Neural cell (in vitro differentiated cells): ENCODE measurements around the gene ZNF507. TPM values are rescaled to one million over a fixed set of nuclear protein-coding genes. Genes with fewer than 3 reads are reported as not detected.

Source experiments
- H2AFZ ChIP-seq: fragments of 200-600, 300-800 bp; sonication (generic), shearing (Covaris generic); 2 replicates; pipeline ENCODE4 v1.6.0; 2014; ENCODE audit warnings: low read depth, mild to moderate bottlenecking, antibody characterized with exemption, low read length, moderate library complexity
- H3F3A ChIP-seq: fragments of 200-600 bp; shearing (Covaris generic); 2 replicates; pipeline ENCODE4 v1.6.1; 2016; ENCODE audit warnings: mild to moderate bottlenecking, moderate library complexity, mixed read lengths, antibody characterized with exemption, low read length; ENCODE audit not compliant: insufficient read depth, poor library complexity, severe bottlenecking
- H3K27ac ChIP-seq: fragments of 200-600, 300-800 bp; sonication (generic), shearing (Covaris generic); 2 replicates; pipeline ENCODE4 v1.5.1; 2014; ENCODE audit warnings: mild to moderate bottlenecking, low read length, moderate library complexity
- H3K27me3 ChIP-seq: fragments of 300-800, 200-600 bp; sonication (generic), shearing (Covaris generic); 2 replicates; pipeline ENCODE4 v1.6.0; 2014; ENCODE audit warnings: mild to moderate bottlenecking, low read depth, low read length, moderate library complexity; ENCODE audit not compliant: insufficient read depth
- H3K36me3 ChIP-seq: fragments of 300-800, 200-600 bp; sonication (generic), shearing (Covaris generic); 2 replicates; pipeline ENCODE4 v1.5.1; 2014; ENCODE audit warnings: mild to moderate bottlenecking, antibody characterized with exemption, low read length, moderate library complexity; ENCODE audit not compliant: insufficient read depth
- H3K4me2 ChIP-seq: fragments of 300-800, 200-600 bp; sonication (generic), shearing (Covaris generic); 2 replicates; pipeline ENCODE4 v1.6.0; 2014; ENCODE audit warnings: mild to moderate bottlenecking, low read length
- H3K4me3 ChIP-seq: fragments of 300-800, 200-600 bp; sonication (generic), shearing (Covaris generic); 2 replicates; pipeline ENCODE4 v1.5.1; 2014; ENCODE audit warnings: mild to moderate bottlenecking, low read length, moderate library complexity
- H3K79me2 ChIP-seq: fragments of 200-600 bp; shearing (Covaris generic); replicated peaks from 2 replicates; pipeline ENCODE4 v1.6.0; 2014; ENCODE audit warnings: mild to moderate bottlenecking, low read length, moderate library complexity; ENCODE audit not compliant: insufficient read depth
- H3K9ac ChIP-seq: fragments of 300-800, 200-600 bp; sonication (generic), shearing (Covaris generic); 2 replicates; pipeline ENCODE4 v1.6.1; 2016; ENCODE audit warnings: mild to moderate bottlenecking, low read length, mixed read lengths
- H3K9me2 ChIP-seq: fragments of 200-600 bp; shearing (Covaris generic); 2 replicates; pipeline ENCODE4 v1.6.1; 2016; ENCODE audit warnings: mild to moderate bottlenecking, low read length, mixed read lengths; ENCODE audit not compliant: insufficient read depth
- H3K9me3 ChIP-seq: fragments of 200-600, 300-800 bp; sonication (generic), shearing (Covaris generic); 2 replicates; pipeline ENCODE4 v1.6.1; 2016; ENCODE audit warnings: mild to moderate bottlenecking, mixed run types, low read length, moderate library complexity, mixed read lengths
- H4K20me1 ChIP-seq: fragments of 200-600 bp; shearing (Covaris generic); 2 replicates; pipeline ENCODE4 v1.6.1; 2016; ENCODE audit warnings: mild to moderate bottlenecking, mixed run types; ENCODE audit not compliant: insufficient read depth
- EP300 ChIP-seq: fragments of 450-650 bp; conservative IDR thresholded peaks from 2 replicates; pipeline ENCODE4 v1.6.1; 2014; ENCODE audit warnings: antibody characterized with exemption, mild to moderate bottlenecking, moderate library complexity; ENCODE audit not compliant: poor library complexity, severe bottlenecking
- EZH2 ChIP-seq: fragments of 200-600, 300-800 bp; shearing (Covaris generic), sonication (generic); IDR thresholded peaks from 2 replicates; pipeline ENCODE4 v1.6.1; 2014; ENCODE audit warnings: antibody characterized with exemption, low read length, borderline replicate concordance, mild to moderate bottlenecking; ENCODE audit not compliant: insufficient read depth, poor library complexity, severe bottlenecking
- MXI1 ChIP-seq: fragments of 450-650 bp; conservative IDR thresholded peaks from 2 replicates; pipeline ENCODE4 v1.6.1; 2014; ENCODE audit warnings: antibody characterized with exemption, mild to moderate bottlenecking; ENCODE audit not compliant: poor library complexity, severe bottlenecking
- POLR2AphosphoS5 ChIP-seq: IDR thresholded peaks from 2 replicates; pipeline ENCODE4 v1.6.1; 2012
- RAD21 ChIP-seq: fragments of 450-650 bp; conservative IDR thresholded peaks from 2 replicates; pipeline ENCODE4 v1.6.1; 2014; ENCODE audit warnings: antibody characterized with exemption, mild to moderate bottlenecking, moderate library complexity
- SMC3 ChIP-seq: fragments of 450-650 bp; conservative IDR thresholded peaks from 2 replicates; pipeline ENCODE4 v1.6.1; 2014; ENCODE audit warnings: antibody characterized with exemption, mild to moderate bottlenecking, moderate library complexity; ENCODE audit not compliant: poor library complexity
- TAF1 ChIP-seq: IDR thresholded peaks from 2 replicates; pipeline ENCODE4 v1.6.1; 2012; ENCODE audit warnings: low read depth
- polyA plus RNA-seq: library from polyadenylated mRNA; depleted of rRNA; stranded (reverse); fragments of >200 nt; gene quantifications from 2 replicates; pipeline ENCODE4 v1.2.3, GENCODE V29; 2014
- TF ChIP-seq, protein P1 (sequence below): fragments of 450-650 bp; IDR thresholded peaks from 2 replicates; pipeline ENCODE4 v1.5.1; 2014; ENCODE audit warnings: antibody characterized with exemption, mild to moderate bottlenecking, moderate library complexity; ENCODE audit not compliant: poor library complexity, severe bottlenecking
- TF ChIP-seq, protein P2 (sequence below): IDR thresholded peaks from 2 replicates; pipeline ENCODE4 v1.6.1; 2012; ENCODE audit warnings: borderline replicate concordance

The ZNF507 gene
- polyA plus RNA-seq, 1 donor from 2014 or later: 9.9 TPM

DNA sequence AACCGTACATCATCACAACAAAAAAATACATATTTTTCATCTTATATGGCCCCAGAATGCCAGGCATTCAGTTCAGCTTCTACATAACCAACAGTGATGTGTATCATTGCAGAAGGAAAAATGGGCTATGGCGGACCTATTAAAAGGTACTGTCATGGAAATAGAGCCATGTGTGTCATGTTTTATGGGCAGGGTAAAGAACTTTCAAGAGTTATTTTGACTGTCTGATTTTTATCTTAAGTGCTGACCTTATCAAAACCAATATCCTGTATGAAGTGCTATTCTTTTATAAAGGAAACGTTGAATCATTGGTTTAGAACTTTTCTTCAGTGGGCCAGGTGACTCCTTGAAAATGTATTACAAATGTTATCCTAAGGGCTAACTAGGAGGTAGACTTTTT is 9.9 kb downstream of the ZNF507 start:
- peaks cover 17% of the 10 kb centered on the region for H3K36me3 ChIP-seq
- H3K4me3 ChIP-seq: no peak overlapping the region
- TF ChIP-seq, protein P1, sequence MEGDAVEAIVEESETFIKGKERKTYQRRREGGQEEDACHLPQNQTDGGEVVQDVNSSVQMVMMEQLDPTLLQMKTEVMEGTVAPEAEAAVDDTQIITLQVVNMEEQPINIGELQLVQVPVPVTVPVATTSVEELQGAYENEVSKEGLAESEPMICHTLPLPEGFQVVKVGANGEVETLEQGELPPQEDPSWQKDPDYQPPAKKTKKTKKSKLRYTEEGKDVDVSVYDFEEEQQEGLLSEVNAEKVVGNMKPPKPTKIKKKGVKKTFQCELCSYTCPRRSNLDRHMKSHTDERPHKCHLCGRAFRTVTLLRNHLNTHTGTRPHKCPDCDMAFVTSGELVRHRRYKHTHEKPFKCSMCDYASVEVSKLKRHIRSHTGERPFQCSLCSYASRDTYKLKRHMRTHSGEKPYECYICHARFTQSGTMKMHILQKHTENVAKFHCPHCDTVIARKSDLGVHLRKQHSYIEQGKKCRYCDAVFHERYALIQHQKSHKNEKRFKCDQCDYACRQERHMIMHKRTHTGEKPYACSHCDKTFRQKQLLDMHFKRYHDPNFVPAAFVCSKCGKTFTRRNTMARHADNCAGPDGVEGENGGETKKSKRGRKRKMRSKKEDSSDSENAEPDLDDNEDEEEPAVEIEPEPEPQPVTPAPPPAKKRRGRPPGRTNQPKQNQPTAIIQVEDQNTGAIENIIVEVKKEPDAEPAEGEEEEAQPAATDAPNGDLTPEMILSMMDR: no peak
- TF ChIP-seq TAF1 (no peak), RAD21 (no peak), MXI1 (no peak)
- no peaks in the 10 kb centered on the region for H3K79me2 ChIP-seq
- no peak overlapping the region for H2AFZ ChIP-seq
- H4K20me1 ChIP-seq: no peaks in the 10 kb centered on the region
- H3K27ac ChIP-seq: no peak overlapping the region
- H3F3A ChIP-seq: no peaks in the 10 kb centered on the region
- H3K4me2 ChIP-seq: no peak overlapping the region
- H3K27me3 ChIP-seq: no peaks in the 10 kb centered on the region
- no peak overlapping the region for H3K9ac ChIP-seq
- H3K9me2 ChIP-seq: no peaks in the 10 kb centered on the region
- H3K9me3 ChIP-seq: no peaks in the 10 kb centered on the region

DNA sequence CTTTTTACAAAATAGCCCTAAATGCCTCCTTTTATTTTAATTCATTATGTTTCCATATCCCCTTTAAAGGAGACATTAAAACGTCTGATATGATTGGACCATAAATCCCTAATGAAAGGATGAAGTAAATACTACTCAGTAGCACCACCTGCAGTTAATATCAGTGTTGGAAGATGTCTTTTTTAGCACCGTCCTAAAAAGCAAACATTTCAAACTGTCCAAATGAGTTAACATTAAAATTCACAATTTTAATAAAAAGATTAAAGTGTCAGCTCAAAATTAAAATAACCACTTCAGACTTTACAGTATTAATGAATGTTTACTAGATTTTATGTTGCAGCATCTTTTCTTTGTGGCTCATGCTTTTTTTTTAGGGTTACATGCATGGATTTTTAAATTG is 12.3 kb downstream of the ZNF507 start:
- H3K9me3 ChIP-seq: no peaks in the 10 kb centered on the region
- no peak overlapping the region for H3K4me2 ChIP-seq
- H3K27ac ChIP-seq: no peak overlapping the region
- H2AFZ ChIP-seq: no peak overlapping the region
- H3F3A ChIP-seq: no peaks in the 10 kb centered on the region
- H3K4me3 ChIP-seq: no peak overlapping the region
- no peak for TF ChIP-seq POLR2AphosphoS5
- TF ChIP-seq, protein P1: peak; percentile 59
- TF ChIP-seq RAD21: peak; percentile 55
- no peak for TF ChIP-seq EZH2
- TF ChIP-seq TAF1: no peak
- TF ChIP-seq MXI1: no peak
- peak; percentile 68 for TF ChIP-seq SMC3
- no peak for TF ChIP-seq EP300
- TF ChIP-seq, protein P2, sequence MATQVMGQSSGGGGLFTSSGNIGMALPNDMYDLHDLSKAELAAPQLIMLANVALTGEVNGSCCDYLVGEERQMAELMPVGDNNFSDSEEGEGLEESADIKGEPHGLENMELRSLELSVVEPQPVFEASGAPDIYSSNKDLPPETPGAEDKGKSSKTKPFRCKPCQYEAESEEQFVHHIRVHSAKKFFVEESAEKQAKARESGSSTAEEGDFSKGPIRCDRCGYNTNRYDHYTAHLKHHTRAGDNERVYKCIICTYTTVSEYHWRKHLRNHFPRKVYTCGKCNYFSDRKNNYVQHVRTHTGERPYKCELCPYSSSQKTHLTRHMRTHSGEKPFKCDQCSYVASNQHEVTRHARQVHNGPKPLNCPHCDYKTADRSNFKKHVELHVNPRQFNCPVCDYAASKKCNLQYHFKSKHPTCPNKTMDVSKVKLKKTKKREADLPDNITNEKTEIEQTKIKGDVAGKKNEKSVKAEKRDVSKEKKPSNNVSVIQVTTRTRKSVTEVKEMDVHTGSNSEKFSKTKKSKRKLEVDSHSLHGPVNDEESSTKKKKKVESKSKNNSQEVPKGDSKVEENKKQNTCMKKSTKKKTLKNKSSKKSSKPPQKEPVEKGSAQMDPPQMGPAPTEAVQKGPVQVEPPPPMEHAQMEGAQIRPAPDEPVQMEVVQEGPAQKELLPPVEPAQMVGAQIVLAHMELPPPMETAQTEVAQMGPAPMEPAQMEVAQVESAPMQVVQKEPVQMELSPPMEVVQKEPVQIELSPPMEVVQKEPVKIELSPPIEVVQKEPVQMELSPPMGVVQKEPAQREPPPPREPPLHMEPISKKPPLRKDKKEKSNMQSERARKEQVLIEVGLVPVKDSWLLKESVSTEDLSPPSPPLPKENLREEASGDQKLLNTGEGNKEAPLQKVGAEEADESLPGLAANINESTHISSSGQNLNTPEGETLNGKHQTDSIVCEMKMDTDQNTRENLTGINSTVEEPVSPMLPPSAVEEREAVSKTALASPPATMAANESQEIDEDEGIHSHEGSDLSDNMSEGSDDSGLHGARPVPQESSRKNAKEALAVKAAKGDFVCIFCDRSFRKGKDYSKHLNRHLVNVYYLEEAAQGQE: no peak
- H3K79me2 ChIP-seq: no peaks in the 10 kb centered on the region
- H3K36me3 ChIP-seq: peaks cover 17% of the 10 kb centered on the region
- H3K9ac ChIP-seq: no peak overlapping the region
- no peaks in the 10 kb centered on the region for H3K27me3 ChIP-seq
- no peaks in the 10 kb centered on the region for H3K9me2 ChIP-seq
- H4K20me1 ChIP-seq: no peaks in the 10 kb centered on the region
